Retinal pigment epithelial cell (primary cell): ENCODE results near the gene GRM1.
"Not testable (repeated sequence)": the region's sequence is repeated elsewhere in the genome, so short reads cannot be mapped to it uniquely, and the experiment has no call there.

Experiments
- DNase-seq: peaks from one replicate; pipeline ENCODE4 v3.0.0-alpha.2; 2010; ENCODE audit warnings: low read depth
- H3K4me3 ChIP-seq: 2 replicates; pipeline ENCODE4 v1.5.1; 2011; ENCODE audit warnings: mild to moderate bottlenecking, low read length, control low read depth, moderate library complexity
- CTCF ChIP-seq: conservative IDR thresholded peaks from 2 replicates; pipeline ENCODE4 v1.5.1; 2011; ENCODE audit warnings: low read depth, low read length, control low read depth, inconsistent platforms

Gene GRM1

GRCh38 chr6:146260886-146261285 lies 232.0 kb downstream of the GRM1 start:
- no peak for DNase-seq
- TF ChIP-seq CTCF, result no peak

GRCh38 chr6:146265056-146265455 lies 236.2 kb downstream of the GRM1 start:
- no peak overlapping the region for H3K4me3 ChIP-seq
- no peak for TF ChIP-seq CTCF
- DNase-seq, result no peak

More at GRCh38 chr6:146260886-146261285, 232.0 kb downstream of the GRM1 start:
- no peak overlapping the region for H3K4me3 ChIP-seq

GRCh38 chr6:146267447-146267846 lies 238.6 kb downstream of the GRM1 start:
- no peak overlapping the region for H3K4me3 ChIP-seq
- DNase-seq, result no peak
- no peak for TF ChIP-seq CTCF

GRCh38 chr6:146267946-146268345 lies 239.1 kb downstream of the GRM1 start:
- no peak for TF ChIP-seq CTCF
- DNase-seq, result peak; percentile 84
- no peak overlapping the region for H3K4me3 ChIP-seq

GRCh38 chr6:146269482-146269881 lies 240.6 kb downstream of the GRM1 start:
- TF ChIP-seq CTCF, result no peak
- DNase-seq, result no peak

GRCh38 chr6:146271163-146271562 lies 242.3 kb downstream of the GRM1 start:
- not testable (repeated sequence) for H3K4me3 ChIP-seq
- DNase-seq, result peak; percentile 83

More at GRCh38 chr6:146269482-146269881, 240.6 kb downstream of the GRM1 start:
- no peak overlapping the region for H3K4me3 ChIP-seq

- no peak overlapping the region for H3K4me3 ChIP-seq
- DNase-seq, result no peak
- no peak for TF ChIP-seq CTCF
Observed at GRCh38 chr6:146273490-146273889, 244.6 kb downstream of the GRM1 start.

- no peak for DNase-seq
- no peak for TF ChIP-seq CTCF
- no peak overlapping the region for H3K4me3 ChIP-seq
Observed at GRCh38 chr6:146277142-146277541, 248.3 kb downstream of the GRM1 start.
